NCI-H226 (cell line): ENCODE measurements around the gene KLF13.

Experiments used
- DNase-seq: peaks from one replicate; pipeline ENCODE4 v3.0.0-alpha.2; 2015

KLF13 gene

DNA sequence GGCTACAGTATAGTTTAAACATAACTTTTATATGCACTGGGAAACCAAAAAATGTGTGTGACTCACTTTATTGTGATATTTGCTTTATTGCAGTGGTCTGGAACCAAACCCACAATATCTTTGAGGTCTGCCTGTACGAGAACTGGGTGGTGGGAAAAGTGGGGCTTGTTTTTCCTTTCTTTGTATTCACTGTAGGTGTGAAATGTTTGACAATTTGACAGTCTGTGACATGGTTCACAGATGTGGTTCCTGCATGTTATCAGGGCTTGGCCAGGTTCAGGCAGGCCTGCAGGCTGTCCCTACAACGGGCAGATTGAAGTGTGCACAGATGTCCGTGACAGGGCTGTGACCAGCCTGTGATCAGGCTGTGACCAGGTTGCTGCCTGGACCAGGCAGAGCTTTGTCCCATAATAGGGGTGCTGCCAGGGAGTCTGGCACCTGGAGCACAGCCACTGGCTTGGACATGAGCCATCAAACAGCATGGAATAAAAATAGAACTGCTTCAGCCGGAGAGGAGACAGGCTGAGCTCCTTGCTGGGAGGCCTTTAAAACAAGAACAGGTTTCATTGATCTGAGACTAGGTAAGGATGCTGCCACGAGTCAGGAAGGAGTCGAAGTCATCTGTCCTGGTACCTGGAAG is 61.0 kb downstream of the KLF13 start:
- DNase-seq: no peak

DNA sequence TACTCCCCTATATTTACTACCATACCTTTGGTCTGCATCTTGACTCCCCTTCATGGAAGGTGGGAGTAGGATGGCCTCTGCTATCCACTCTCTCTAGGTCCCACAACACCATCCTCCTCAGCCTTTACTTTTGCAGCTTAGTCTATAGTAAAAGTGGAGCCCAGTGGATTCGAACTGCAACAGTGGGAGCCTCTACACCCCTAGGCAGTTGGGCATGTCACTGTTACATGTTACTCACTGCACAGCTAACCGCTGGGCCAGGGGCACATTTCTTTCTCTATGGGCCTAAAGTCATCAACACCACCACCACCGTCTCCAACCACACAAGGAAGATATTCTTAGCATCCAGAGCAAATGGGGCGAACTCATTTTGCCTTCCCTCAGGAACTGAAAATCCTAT is 62.9 kb downstream of the KLF13 start:
- DNase-seq: no peak

DNA sequence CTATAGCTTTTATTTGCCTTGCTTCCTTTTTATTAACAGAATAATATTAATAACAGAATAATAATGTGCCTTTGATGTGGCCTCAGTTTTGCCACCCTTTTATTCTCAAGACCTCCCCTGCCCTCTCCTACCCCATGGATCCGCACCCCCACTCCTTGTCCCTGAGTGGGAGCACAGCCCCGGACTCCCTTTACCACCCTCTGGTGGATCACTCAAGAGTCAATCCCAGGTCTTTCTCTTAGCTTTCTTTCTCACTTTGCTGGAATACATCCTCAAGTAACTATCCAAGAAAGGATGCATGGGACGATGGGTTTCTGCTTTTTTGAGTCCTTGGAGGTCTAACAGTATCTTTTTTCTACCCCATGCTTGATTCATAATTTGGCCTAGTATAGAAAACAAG is 63.4 kb downstream of the KLF13 start:
- no peak for DNase-seq

DNA sequence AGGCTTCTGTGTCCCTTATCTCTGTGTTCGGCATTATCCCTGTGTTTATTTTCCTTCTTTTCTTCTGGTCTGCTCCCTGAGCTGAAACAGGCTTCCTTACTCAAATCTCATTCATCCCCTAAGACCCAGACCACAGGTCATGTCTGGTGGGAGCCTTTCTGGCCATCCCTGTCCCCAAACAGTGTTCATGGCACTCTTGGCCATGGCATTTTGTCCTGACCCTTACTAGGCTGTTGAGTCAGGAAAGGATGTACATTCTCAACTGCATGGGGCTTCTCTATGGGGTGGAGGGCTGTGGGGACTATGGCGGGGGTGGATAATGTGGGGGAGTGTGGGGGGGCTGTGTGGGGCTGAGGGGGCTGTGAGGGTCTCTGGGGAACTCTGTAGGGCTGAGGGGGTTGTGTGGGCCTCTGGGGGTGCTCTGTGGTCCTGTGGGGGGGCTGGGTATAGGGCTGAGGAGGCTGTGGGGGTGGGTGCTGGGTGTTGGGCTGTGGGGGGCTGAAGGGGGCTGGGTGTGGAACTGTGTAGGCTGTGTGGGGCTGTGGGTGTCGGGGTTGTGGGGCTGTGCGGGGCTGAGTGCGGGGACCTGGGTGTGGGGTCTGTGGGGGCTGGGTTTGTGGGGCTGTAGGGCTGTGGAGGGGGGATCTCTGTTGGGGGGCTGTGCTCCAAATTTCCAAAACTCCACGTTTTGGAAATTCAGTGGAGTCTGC is 64.3 kb downstream of the KLF13 start:
- no peak for DNase-seq

DNA sequence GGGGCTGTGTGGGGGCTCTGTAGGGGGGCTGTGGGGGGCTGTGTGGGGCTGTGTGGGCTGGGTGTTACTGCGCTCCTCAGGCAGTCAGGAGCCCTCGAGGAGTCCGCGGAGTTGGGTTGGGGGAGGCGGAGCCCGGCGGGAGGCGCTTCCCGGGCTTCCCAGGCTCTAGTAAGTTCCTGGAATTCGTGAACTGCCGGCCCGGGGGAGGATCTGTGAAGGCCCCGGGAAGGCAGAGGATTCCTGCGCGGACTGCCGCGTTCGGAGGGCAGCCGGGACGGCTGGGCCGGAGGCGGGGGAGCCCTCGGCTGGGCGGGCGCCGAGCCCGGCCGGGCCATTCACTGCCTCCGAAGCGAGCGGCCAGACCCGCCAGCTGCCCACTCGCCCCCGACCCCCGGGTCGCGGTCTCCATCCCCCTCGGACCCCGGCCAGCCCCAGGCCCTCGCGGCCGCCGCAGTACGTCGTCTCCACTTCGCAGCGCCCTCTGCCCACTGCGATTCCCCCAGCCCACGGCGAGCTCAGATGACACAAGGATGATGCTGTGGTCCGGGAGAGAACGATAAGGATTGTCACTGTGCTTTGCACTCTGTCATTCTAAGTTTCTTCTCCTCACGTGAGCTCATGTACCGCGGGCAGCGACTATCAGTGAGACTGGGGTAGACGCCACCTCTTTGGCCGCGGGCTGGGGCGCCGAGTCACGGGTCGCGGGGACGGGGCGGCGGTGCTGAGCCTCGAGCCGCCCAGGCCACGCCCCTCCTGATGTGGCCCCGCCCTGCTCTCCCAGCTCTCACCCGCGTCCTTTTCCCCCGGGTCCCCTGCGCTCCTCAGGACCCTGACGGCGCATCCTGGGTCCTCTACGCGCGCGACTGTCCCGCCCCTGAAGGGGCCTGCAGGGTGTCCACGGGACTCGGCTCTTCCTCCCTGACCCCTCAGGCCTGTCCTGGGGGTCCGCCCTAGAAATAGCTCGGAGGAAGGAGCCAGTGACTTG is 65.3 kb downstream of the KLF13 start:
- peak; percentile 48 for DNase-seq

DNA sequence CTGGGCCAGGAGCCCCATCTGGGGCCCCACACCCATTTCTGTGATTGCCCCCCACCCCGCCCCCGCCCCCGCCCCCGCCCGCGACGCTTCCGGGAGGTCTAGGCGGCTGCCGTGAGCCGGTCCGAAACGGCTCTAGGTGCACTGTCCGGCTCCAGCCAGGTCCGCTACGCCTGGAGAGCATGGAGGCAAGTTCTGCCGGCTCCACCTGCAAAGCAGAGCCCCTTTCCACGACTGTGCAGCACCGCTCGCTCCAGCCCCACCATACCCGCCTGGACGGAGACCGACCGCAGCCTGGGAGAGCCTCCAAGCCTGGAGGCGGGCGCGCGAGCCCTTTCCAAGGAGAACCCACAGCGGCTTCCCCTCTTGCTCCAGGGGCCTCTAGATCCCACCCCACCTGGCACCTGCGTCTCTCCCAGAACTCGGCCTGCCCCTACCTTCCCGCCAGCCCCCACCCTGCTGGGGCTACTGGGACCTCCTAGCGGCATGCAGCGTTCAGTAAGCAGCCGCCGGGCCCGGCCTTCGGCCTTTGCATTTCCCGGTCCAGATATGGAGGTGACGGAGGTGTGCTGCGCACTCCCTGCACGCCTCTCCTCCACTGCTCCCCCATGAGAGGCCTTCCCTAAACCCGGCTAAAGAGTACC is 66.2 kb downstream of the KLF13 start:
- no peak for DNase-seq

DNA sequence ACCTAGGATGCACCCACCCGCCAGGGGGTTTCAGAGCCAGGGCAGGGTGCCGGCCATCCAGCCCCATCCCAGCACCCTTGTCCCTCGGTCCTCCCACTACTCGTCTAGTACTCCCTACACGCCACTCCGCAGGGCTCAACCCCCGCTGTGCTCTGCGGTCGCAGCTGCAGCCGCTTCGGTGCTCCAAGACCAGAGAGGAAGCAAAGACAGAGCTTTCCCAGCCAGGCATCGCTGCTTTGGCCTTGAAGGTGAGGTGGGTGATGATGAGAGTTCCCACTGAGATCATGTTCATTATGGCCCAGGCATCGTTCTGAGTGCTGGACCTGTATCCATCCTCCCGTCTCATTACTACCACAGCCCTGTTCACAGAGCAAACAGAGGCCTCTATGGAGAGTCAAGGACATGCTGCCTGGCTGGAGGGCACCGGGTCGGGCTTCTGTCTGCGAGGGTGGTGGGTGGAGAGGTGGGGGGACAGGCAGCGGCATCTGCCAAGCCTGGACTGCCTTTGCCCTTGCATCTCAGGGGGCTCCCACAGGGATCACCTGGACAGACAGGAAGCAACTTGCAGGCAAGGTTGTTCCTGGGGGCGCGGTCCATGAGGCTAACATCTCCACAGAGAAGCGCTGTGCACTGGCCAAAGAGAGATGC is 66.9 kb downstream of the KLF13 start:
- DNase-seq: no peak

DNA sequence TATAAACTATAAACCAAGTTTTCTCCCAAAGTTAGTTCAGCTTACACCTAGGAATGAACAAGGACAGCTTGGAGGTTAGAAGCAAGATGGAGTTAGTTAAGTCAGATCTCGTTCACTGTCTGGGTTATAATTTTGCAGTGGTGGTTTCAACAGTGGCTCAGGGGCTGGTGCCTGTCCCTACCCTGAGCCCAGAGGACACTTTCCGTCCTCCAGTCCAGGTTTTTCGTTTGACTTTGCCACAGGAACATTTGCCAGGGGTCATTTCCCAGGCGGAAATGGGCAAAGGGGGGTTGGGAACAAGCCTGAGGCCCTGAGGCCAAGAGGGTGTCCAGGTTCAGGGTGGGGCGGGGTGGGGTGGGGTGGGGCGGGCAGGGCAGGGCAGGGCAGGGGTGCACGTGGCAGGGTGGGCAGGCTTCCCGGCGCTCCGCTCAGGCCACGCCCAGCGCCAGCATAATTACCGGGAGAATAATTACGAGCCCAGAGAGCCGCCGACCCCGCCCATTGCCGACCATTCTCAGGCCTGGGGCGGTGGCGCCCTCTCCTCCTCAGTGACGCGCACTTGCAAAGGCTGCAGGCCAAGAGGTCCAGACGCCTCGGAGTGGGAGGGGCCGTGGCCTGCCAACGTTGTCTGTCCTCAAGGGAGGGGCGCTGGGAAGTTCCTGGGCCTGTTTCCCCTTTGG is 70.4 kb downstream of the KLF13 start:
- no peak for DNase-seq

DNA sequence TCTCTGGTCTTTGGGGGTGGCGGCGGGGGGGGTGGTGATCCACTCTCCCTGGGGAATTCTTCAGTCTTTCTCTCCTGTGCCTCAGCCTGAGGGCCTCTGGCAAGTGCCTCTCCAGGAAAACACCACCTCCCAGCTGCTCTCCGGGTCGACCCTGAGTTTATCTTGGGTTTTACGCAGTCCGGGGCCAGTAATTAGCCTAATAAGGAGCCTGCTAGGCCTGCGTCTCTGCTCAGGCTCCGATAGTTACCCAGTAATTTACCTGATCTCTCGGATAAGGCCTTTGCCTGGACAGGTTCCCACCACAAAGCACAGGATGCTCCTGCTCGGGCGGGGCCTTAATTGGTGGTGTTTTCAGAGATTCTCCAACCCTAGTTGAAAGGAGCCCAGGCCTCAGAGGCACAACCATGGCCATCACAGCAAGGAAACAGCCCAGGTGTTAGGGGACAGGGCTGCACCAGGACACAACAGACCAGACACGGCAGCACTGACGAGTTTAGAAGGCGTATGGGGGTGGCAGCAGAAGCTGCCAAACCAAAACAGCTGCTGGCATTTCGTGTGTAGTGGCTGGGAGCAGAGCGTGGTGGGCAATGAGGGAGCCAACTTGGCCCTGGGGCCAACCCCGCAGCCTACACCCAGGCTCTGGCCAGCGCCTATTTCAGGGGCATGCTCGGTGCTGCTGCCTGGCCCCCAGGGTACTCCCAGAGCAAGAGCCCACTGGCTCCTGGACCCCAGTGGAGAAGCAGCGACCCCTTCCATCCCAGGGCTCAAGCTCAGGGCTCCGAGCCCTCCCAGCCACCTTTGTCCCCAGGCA is 71.4 kb downstream of the KLF13 start:
- no peak for DNase-seq

DNA sequence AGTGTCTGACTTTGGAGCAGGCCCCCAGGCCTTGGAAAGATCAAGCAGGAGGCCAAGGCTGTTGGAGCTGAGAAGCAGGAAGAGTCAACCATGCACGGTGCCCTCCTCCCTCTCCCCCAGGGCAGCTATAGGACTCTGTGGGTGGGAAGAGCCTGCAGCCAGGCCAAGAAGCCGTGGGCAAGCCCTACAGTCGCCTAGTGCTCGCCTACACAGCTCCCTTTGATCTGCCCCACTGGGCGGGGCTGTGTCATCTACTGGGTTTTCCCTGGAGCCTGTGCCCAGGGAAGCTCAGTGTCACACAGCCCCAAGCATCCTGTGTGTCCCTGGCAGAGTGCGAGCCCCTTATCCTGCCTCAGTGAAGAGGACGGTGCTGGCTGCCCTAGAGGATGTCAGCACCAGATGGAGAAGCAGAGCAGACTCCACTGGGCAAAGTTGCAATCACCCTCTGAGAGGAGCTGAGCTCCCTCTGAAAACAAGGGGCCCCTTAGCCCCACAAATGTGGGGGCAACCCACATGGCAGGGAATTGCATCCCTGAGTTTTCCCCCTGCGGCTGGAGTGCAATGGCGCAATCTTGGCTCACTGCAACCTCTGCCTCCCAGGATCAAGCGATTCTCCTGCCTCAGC is 72.2 kb downstream of the KLF13 start:
- no peak for DNase-seq

DNA sequence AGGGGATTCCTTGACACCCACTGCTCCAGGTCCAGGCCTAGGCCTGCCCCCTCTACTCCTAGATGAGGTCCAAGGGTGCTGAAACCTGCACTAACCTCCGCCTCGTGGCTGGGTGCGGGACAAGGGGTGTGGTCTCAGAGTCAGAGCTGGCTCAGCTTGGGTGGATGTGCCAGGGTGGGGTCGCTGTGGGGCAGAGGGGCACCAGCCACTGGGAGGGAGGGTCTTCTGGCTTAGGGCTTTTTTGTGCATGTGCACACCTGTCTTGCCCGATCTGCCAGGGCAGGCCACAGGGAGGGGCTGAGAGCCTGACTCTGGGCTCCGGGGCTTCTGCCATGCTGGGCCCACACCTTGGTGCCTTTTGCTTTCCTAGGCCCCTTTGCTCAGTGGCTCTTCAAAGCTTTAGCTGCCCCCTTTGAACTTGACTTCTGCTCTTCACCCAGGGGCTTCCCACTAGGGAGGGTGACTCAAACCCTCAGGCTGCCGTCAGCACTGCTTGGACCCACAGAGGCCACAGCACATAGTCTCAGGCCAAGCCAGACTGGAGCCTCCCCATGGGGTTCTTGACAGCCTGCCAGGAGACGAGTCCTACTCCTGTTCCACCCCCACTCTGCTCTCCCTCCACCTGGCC is 73.0 kb downstream of the KLF13 start:
- no peak for DNase-seq

DNA sequence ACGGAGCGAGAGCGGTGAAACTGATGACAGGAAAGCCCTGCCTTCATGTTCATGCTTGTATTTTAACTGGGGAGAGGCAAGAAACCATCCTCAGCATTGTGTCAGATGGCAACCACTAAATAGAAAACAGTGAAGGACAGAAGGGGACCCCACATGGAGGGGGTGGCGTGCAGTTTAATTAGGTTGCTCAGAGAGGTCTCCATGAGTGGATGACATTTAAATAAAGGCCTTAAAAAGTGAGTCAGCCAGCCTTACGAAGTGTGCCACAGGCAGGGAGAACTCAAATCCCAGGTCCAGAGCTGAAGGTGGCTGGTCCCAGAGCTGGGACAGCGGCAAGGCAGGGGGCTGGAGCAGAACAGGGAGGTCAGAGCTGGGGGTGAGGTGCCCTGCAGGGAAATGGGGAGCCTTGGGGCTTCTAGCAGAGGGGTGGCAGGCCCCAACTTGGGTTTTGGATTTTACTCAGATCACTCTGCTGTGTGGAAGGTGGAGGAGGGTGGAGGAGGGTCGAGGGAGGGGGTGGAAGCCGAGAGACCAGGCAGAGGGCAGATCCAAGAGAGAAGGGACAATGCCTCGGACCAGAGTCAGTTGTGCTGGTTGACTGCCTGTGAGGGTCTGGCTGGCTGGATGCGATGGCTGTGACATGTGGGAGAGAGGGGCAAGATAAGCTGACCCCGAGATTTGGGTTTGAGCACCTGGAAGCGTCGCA is 73.7 kb downstream of the KLF13 start:
- DNase-seq: no peak

DNA sequence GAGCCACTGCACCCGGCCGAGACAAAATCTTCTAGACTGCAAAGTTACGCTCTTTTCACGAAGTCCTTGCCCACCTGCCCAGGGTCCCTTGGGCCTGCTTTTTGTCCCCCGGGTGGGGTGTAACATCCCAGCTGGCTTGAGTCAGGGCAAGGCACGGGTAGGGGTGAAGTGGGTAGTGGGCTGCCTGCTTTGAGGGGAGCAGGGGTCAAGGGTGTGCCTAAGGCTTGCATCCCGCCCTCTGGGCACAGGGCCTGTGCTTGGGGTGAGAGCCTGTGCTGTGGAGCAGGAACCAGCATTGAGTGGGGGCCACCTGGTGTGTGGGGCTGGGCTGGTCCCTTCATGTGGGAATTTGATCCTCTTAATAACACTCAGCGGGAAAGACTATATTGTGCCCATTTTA is 74.6 kb downstream of the KLF13 start:
- no peak for DNase-seq

DNA sequence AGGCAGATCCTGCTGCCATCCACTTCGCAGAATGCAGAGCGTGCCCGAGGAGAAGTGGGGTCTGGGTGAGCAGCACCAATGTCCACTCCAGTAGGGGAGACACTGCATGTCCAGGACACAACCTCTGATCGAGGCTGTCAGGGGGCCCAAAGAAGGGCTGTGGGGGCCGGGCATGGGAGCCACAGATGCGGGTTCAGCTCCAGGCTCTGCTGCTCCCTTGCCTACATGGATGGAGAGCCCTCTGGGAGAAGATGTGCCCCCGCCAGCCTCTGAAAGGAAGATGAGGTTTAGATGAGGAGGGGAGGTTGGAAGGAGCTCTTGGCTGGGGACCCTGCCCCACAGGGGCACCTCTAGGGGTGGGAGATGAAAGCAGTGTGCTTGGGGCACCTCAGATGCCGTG is 75.4 kb downstream of the KLF13 start:
- DNase-seq: no peak

DNA sequence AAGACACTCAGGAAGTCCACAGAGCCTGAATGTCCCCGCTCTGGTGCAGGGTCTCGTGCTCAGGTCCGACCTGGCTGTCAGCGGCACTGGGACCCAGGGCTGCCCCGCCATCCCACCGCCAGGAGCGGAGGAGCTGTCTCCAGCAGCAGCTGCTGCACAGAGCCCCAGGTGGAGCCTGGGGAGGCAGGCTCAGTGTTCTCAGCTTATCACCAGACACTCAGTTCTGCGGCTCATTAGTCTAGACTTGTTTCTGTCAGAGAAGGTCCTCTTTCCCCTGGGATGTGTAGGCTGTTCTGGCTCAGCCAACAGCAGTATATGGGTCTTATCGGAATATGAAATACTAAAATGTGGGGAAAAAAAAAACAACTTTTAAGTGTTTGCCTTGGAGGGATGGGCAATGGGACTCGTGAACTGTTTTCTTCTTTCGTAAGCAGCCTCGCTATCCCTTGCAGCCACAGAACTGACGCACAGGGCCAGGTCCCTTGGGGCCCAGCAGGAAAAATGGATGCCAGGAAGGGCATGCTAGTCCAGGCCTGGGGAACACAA is 75.9 kb downstream of the KLF13 start:
- no peak for DNase-seq

DNA sequence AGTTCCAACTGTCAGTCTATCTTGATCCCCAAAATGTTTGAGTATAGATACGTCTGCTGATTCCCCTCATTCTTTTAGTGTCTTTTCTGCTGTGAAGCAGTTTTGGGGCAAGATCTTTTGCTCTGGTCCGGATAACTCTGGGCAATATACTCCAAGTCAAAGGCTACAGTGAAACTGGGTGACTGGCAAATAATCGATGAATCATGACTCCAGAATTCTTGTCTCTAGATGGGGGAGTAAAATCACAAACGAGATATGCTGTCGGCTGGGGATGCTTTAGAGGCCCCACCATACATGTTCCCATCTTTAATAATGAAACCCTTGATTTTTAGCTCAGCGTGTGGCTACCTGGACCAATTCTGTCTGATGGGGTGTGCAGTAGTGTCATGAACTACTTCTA is 76.5 kb downstream of the KLF13 start:
- DNase-seq: no peak

DNA sequence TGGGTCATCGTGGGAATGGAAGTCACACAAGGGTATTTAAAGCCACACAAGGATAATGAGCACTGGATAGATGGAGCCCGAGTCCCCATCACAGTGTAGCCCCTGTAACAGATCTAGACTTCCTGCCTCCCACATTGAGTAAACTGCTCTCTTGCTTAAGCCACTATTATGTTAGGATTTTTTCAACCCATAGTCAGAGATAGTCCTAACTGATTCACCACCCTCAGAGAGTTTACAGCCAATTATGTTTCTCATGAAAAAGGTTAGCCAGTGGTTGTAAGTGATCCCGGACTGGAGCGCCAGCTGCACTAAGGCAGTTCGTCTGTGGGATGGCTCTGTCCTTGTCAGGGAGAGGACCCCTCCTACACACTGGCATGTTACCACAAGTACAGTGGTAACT is 77.0 kb downstream of the KLF13 start:
- no peak for DNase-seq

DNA sequence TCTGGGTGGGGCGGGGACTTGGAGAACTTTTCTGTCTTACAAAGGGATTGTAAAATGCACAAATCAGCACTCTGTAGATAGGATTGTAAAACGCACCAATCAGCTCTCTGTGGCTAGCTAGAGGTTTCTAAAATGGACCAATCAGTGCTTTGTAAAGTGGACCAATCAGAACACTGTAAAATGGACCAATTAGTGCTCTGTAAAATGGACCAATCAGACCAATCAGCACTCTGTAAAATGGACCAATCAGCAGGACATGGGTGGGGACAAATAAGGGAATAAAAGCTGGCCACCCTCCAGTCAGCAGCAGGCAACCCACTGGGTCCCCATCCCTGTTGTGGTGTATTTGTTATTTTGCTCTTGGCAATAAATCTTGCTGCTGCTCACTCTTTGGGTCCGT is 77.7 kb downstream of the KLF13 start:
- DNase-seq: no peak

DNA sequence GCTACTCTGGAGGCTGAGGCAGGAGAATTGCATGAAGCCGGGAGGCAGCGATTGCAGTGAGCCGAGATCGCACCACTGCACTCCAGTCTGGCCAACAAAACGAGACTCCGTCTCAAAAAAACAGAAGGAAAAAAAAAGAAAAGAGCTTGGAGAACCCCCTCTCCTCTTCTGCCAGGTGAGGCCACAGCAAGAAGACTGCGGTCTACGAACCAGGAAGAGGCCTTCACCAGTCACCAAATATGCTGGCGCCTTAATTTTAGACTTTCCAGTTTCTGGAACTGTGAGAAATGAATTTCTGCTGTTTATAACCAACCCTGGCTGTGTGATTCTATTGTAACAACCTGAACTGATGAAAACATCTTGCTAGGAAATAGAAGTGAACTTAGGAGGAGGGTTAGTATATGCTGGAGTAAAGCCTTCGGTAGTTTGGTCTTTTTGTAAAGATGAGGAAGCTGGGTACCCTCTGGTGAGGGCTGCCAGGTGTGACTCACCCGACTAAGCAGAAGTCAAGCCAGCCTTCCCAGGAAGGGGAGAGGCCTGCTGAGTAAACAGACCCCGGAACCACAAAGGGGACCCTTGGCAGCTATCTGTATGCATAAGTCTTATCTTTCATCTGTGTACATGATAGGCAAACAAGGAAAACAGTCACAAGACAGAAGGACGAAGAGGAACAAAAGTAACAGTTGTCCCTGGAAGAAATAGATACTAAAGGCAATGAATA is 78.7 kb downstream of the KLF13 start:
- DNase-seq: no peak
